HEK293T (cell line): ENCODE data around the gene ARHGAP26.

Experiments
- BHLHE40 ChIP-seq: fragments of 450-650 bp; IDR thresholded peaks from 2 replicates; pipeline ENCODE4 v1.6.1; 2016; ENCODE audit warnings: mild to moderate bottlenecking, moderate library complexity, borderline replicate concordance
- FOXM1 ChIP-seq: fragments of 450-650 bp; IDR thresholded peaks from 2 replicates; pipeline ENCODE4 v1.6.1; 2017; ENCODE audit warnings: mild to moderate bottlenecking, borderline replicate concordance
- HDGF ChIP-seq: fragments of 450-650 bp; IDR thresholded peaks from 2 replicates; pipeline ENCODE4 v1.6.1; 2017; ENCODE audit warnings: antibody characterized with exemption, borderline replicate concordance
- SP1 ChIP-seq: fragments of 450-650 bp; IDR thresholded peaks from 2 replicates; pipeline ENCODE4 v1.6.1; 2017
- TARDBP ChIP-seq: fragments of 450-650 bp; IDR thresholded peaks from 2 replicates; pipeline ENCODE4 v1.6.1; 2016
- ZNF384 ChIP-seq: fragments of 450-650 bp; IDR thresholded peaks from 2 replicates; pipeline ENCODE4 v1.6.1; 2016

DNA sequence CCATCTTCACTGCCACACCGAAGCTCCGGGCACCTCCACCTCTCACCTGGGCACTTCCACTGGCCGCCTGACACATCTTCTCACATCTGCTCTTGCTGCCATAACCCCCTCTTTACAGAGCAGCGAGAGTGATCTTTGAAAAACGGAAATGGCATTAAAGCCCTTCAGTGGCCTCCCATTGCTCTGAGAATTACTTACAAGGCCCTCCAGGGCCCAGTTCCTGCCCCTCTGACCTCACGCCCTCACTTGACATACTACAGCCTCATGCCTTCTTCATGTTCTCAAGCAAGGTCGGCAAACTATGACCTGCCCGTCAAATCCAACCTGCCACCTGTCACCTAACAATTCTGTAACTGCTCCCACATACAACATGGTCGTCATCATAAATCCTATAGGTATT lies 446.0 kb downstream of the ARHGAP26 start:
- TF ChIP-seq ZNF384 = no peak
- no peak for TF ChIP-seq SP1
- no peak for TF ChIP-seq TARDBP
- TF ChIP-seq HDGF = no peak
- no peak for TF ChIP-seq BHLHE40
- no peak for TF ChIP-seq FOXM1
